H1 (cell line): ENCODE measurements around the gene KISS1R. TPM values are rescaled to one million over a fixed set of nuclear protein-coding genes. Genes with fewer than 3 reads are reported as not detected.

Experiments used
- CBX8 ChIP-seq: fragments of 300-800, 300-1000 bp; sonication (generic); IDR thresholded peaks from 2 replicates; pipeline ENCODE4 v1.7.1; 2016; ENCODE audit warnings: low read depth, low read length, borderline replicate concordance
- CEBPB ChIP-seq: IDR thresholded peaks from 2 replicates; pipeline ENCODE4 v1.6.1; 2012; ENCODE audit warnings: low read depth, low read length
- NRF1 ChIP-seq: IDR thresholded peaks from 2 replicates; pipeline ENCODE4 v1.6.1; 2011; ENCODE audit warnings: mild to moderate bottlenecking, low read depth, low read length, improper control_type of control experiment
- POLR2A ChIP-seq, 2 experiments: IDR thresholded peaks; 1 replicate in 1 of 2; 2 replicates in 1 of 2; pipeline ENCODE4 v1.6.1; 2011; ENCODE audit warnings: low read depth in 2 of 2, low read length in 2 of 2, mild to moderate bottlenecking in 2 of 2; ENCODE audit errors: control extremely low read depth in 1 of 2
- POU5F1 ChIP-seq: IDR thresholded peaks from 2 replicates; pipeline ENCODE4 v1.6.1; 2011; ENCODE audit warnings: low read depth, mild to moderate bottlenecking, low read length, moderate library complexity
- polyA plus RNA-seq, 7 experiments: library from polyadenylated mRNA; depleted of rRNA in 3 of 7; stranded (reverse) in 5 of 7; unstranded in 2 of 7; fragments of >200 nt in 5 of 7; fragments of 200-250 nt in 2 of 7; gene quantifications; 1 replicate in 5 of 7; 2 replicates in 1 of 7; 4 replicates in 1 of 7; pipeline versions ENCODE4 v1.2.1 to v1.2.3, GENCODE V29; 2011 to 2013; ENCODE audit warnings: missing spikeins in 2 of 7, mixed read lengths in 2 of 7
- total RNA-seq: library from RNA; stranded (reverse); fragmentation: NEBNext Ultra II Directional; extraction: Animal tissue kit (Norgen Biotek cat#: 25700); gene quantifications from 2 replicates; pipeline ENCODE4 v1.2.1, GENCODE V29; 2021
- TF ChIP-seq, protein P1 (sequence below), 3 experiments: IDR thresholded peaks; 1 replicate in 2 of 3; 2 replicates in 1 of 3; pipeline versions ENCODE4 v1.5.1 to v1.6.1; 2011; ENCODE audit warnings: low read length in 3 of 3, mild to moderate bottlenecking in 3 of 3, inconsistent platforms in 2 of 3, low read depth in 1 of 3, moderate library complexity in 1 of 3; ENCODE audit not compliant: insufficient read depth in 1 of 3; ENCODE audit errors: control extremely low read depth in 1 of 3

The KISS1R gene
- total and polyA plus RNA-seq, 2 of the 8 experiments (the other 6 are each of a cell fraction or from before 2014, with no cell fraction given): 2.3 to 2.7 TPM

DNA sequence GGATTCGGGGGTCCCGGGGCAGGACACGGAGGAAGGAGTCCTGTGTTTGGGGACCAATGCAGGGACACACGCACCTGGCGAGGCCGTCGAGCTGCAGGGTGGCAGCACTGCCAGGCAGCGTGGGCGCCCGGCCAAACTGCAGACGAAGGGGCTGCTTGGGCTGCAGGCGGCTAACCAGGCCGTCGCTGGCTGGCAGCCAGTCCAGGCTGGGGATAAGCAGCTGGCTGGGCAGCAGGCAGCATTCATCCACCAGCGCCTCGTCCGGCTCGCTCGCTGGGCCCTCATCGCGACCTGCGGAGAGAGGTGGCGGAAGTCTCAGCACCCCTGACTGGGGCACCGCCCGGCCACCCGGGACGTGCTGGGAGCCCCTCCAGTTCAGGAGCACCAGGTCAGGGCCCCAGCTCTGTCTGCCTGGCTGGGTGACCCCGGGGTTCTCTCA lies 46.2 kb upstream of the KISS1R start (continued):
- TF ChIP-seq, protein P1, sequence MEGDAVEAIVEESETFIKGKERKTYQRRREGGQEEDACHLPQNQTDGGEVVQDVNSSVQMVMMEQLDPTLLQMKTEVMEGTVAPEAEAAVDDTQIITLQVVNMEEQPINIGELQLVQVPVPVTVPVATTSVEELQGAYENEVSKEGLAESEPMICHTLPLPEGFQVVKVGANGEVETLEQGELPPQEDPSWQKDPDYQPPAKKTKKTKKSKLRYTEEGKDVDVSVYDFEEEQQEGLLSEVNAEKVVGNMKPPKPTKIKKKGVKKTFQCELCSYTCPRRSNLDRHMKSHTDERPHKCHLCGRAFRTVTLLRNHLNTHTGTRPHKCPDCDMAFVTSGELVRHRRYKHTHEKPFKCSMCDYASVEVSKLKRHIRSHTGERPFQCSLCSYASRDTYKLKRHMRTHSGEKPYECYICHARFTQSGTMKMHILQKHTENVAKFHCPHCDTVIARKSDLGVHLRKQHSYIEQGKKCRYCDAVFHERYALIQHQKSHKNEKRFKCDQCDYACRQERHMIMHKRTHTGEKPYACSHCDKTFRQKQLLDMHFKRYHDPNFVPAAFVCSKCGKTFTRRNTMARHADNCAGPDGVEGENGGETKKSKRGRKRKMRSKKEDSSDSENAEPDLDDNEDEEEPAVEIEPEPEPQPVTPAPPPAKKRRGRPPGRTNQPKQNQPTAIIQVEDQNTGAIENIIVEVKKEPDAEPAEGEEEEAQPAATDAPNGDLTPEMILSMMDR (IDR thresholded peaks at IDR 0.05; ENCODE audit: control extremely low read depth in 1 of 3, insufficient read depth in 1 of 3, low read depth in 1 of 3, low read length in 3 of 3): no peak
- TF ChIP-seq POLR2A (IDR thresholded peaks at IDR 0.05; ENCODE audit: control extremely low read depth in 1 of 2, low read depth in 2 of 2, low read length in 2 of 2) (no peak), NRF1 (no peak), CBX8 (no peak), CEBPB (no peak), POU5F1 (no peak)
